Nephron (organoid): ENCODE measurements around the gene LCORL.

Experiments used
- H3K27ac Mint-ChIP-seq, 3 experiments: 2 replicates each; pipeline ENCODE4 v1.8.0; 2020; ENCODE audit warnings: mixed read lengths in 3 of 3, mild to moderate bottlenecking in 2 of 3, moderate library complexity in 1 of 3
- H3K27me3 Mint-ChIP-seq: 2 replicates; pipeline ENCODE4 v1.8.0; 2021; ENCODE audit warnings: low read depth, mild to moderate bottlenecking, moderate library complexity, mixed read lengths
- H3K36me3 Mint-ChIP-seq: 2 replicates; pipeline ENCODE4 v1.8.0; 2020; ENCODE audit warnings: low read depth, mixed read lengths
- H3K4me1 Mint-ChIP-seq: 2 replicates; pipeline ENCODE4 v1.8.0; 2020; ENCODE audit warnings: mixed read lengths
- H3K4me3 Mint-ChIP-seq, 3 experiments: 2 replicates each; pipeline ENCODE4 v1.8.0; 2020; ENCODE audit warnings: mild to moderate bottlenecking in 3 of 3, mixed read lengths in 3 of 3, moderate library complexity in 2 of 3
- H3K9me3 Mint-ChIP-seq: 2 replicates; pipeline ENCODE4 v1.8.0; 2020; ENCODE audit warnings: mixed read lengths
- CTCF ChIP-seq, 3 experiments: fragments of 200-600 bp; sonication (generic); IDR thresholded peaks; one replicate each; pipeline ENCODE4 v1.5.0; 2021; ENCODE audit warnings: antibody characterized with exemption in 3 of 3; ENCODE audit not compliant: unreplicated experiment in 3 of 3

LCORL gene

DNA sequence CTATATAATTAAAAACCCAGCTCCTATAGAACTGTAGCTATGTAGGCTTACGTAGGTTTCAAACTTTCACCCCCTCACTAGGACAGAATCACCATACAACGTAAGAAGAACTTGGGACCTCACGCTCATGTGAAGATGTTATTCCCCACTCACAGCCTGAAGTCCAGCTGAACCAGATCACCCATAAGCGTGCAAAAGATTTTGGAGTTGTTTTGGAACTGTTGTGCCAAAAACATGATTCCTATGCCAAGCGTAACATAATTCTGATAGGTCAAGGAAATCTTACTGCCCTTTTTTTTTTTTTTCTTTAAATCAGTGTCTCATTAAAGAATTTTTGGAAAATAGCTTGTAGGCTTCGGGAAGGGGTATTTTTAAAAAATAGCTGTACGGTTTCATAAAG, 57.0 kb downstream of the LCORL start:
- Mint-ChIP-seq H3K27ac (no peak overlapping the region), H3K36me3 (peaks cover 11% of the 10 kb centered on the region), H3K27me3 (no peaks in the 10 kb centered on the region), H3K9me3 (no peaks in the 10 kb centered on the region), H3K4me3 (no peak overlapping the region), H3K4me1 (no peaks in the 10 kb centered on the region)
- no peak for TF ChIP-seq CTCF (IDR thresholded peaks at IDR 0.05; ENCODE audit: unreplicated experiment in 3 of 3)

GRCh38 chr4:17962171-17962570, 59.4 kb downstream of the LCORL start:
- H3K27me3 Mint-ChIP-seq, result no peaks in the 10 kb centered on the region
- H3K9me3 Mint-ChIP-seq, result no peaks in the 10 kb centered on the region
- H3K27ac Mint-ChIP-seq, result no peak overlapping the region
- H3K36me3 Mint-ChIP-seq, result peaks cover 26% of the 10 kb centered on the region
- TF ChIP-seq CTCF (IDR thresholded peaks at IDR 0.05; ENCODE audit: unreplicated experiment in 3 of 3), result no peak
- H3K4me1 Mint-ChIP-seq, result no peaks in the 10 kb centered on the region
- no peak overlapping the region for H3K4me3 Mint-ChIP-seq

- Mint-ChIP-seq H3K36me3 (peaks cover 35% of the 10 kb centered on the region), H3K4me3 (no peak overlapping the region), H3K4me1 (no peaks in the 10 kb centered on the region), H3K27me3 (no peaks in the 10 kb centered on the region), H3K9me3 (no peaks in the 10 kb centered on the region), H3K27ac (no peak overlapping the region)
- TF ChIP-seq CTCF (IDR thresholded peaks at IDR 0.05; ENCODE audit: unreplicated experiment in 3 of 3), result no peak
Observed at GRCh38 chr4:17961249-17961648, 60.3 kb downstream of the LCORL start.

GRCh38 chr4:17958181-17958580, 63.4 kb downstream of the LCORL start:
- Mint-ChIP-seq H3K9me3 (peaks cover 13% of the 10 kb centered on the region), H3K4me3 (no peak overlapping the region), H3K27ac (no peak overlapping the region), H3K36me3 (peaks cover 66% of the 10 kb centered on the region), H3K27me3 (no peaks in the 10 kb centered on the region), H3K4me1 (no peaks in the 10 kb centered on the region)
- TF ChIP-seq CTCF (IDR thresholded peaks at IDR 0.05; ENCODE audit: unreplicated experiment in 3 of 3), result no peak

GRCh38 chr4:17957688-17958087, 63.9 kb downstream of the LCORL start:
- Mint-ChIP-seq H3K27ac (no peak overlapping the region), H3K4me3 (no peak overlapping the region), H3K4me1 (no peaks in the 10 kb centered on the region), H3K27me3 (no peaks in the 10 kb centered on the region), H3K9me3 (peaks cover 13% of the 10 kb centered on the region), H3K36me3 (peaks cover 71% of the 10 kb centered on the region)
- TF ChIP-seq CTCF (IDR thresholded peaks at IDR 0.05; ENCODE audit: unreplicated experiment in 3 of 3), result no peak

- no peak overlapping the region for H3K27ac Mint-ChIP-seq
- no peak for TF ChIP-seq CTCF (IDR thresholded peaks at IDR 0.05; ENCODE audit: unreplicated experiment in 3 of 3)
- no peaks in the 10 kb centered on the region for H3K4me1 Mint-ChIP-seq
- H3K4me3 Mint-ChIP-seq, result no peak overlapping the region
- peaks cover 68% of the 10 kb centered on the region for H3K36me3 Mint-ChIP-seq
- peaks cover 13% of the 10 kb centered on the region for H3K9me3 Mint-ChIP-seq
- H3K27me3 Mint-ChIP-seq, result no peaks in the 10 kb centered on the region
Observed at GRCh38 chr4:17956245-17956644, 65.3 kb downstream of the LCORL start.
